WTC11 (cell line): ENCODE data around the gene UGT1A4. TPM values are rescaled to one million over a fixed set of nuclear protein-coding genes. Genes with fewer than 3 reads are reported as not detected.

ENCODE experiments used
- ATAC-seq: fragments of 200-7000 bp; cut with Tn5 transposase; 2 replicates; pipeline ENCODE4 v1.10.0; 2021; ENCODE audit warnings: mild to moderate bottlenecking, moderate library complexity
- CTCF ChIA-PET: fragments of 300-600 bp; sonication (Branson Sonifier 250); formaldehyde crosslinking; loops from one replicate; lab custom pipeline; 2021; ENCODE audit warnings: antibody characterized with exemption; lab: Charles Lee
- POLR2A ChIA-PET: fragments of 350-600 bp; sonication (Branson Sonifier 250); formaldehyde crosslinking; loops from one replicate; lab custom pipeline; 2021; ENCODE audit warnings: antibody characterized with exemption; lab: Charles Lee
- DNase-seq: peaks from one replicate; pipeline ENCODE4 v3.0.0; 2021; ENCODE audit warnings: low spot score
- H3K27ac Mint-ChIP-seq: 2 replicates; pipeline ENCODE4 v1.8.0; 2021; ENCODE audit warnings: mixed read lengths
- H3K27me3 Mint-ChIP-seq: 2 replicates; pipeline ENCODE4 v1.8.0; 2021; ENCODE audit warnings: low read depth, mild to moderate bottlenecking, moderate library complexity, mixed read lengths
- H3K36me3 Mint-ChIP-seq: 2 replicates; pipeline ENCODE4 v1.8.0; 2021; ENCODE audit warnings: mixed read lengths
- H3K4me1 Mint-ChIP-seq: 2 replicates; pipeline ENCODE4 v1.8.0; 2022; ENCODE audit warnings: mixed read lengths
- H3K4me3 Mint-ChIP-seq: 2 replicates; pipeline ENCODE4 v1.8.0; 2021; ENCODE audit warnings: mild to moderate bottlenecking, moderate library complexity, mixed read lengths
- H3K9me3 Mint-ChIP-seq: 2 replicates; pipeline ENCODE4 v1.8.0; 2021; ENCODE audit warnings: mixed read lengths
- ATF1 ChIP-seq: sonication (generic); formaldehyde crosslinking; IDR thresholded peaks from 2 replicates; pipeline ENCODE4 v1.8.1; 2023; ENCODE audit warnings: mild to moderate bottlenecking, moderate library complexity, missing genetic modification reagents
- ELF4 ChIP-seq: sonication (generic); formaldehyde crosslinking; IDR thresholded peaks from 2 replicates; pipeline ENCODE4 v1.8.1; 2022; ENCODE audit warnings: low read depth, mild to moderate bottlenecking, moderate library complexity, missing genetic modification reagents
- ESRRA ChIP-seq: sonication (generic); formaldehyde crosslinking; IDR thresholded peaks from 2 replicates; pipeline ENCODE4 v1.8.1; 2022; ENCODE audit warnings: mild to moderate bottlenecking, missing genetic modification reagents, borderline replicate concordance
- GABPB1 ChIP-seq: sonication (generic); formaldehyde crosslinking; IDR thresholded peaks from 2 replicates; pipeline ENCODE4 v1.8.1; 2023; ENCODE audit warnings: mild to moderate bottlenecking, missing genetic modification reagents
- JUN ChIP-seq: sonication (generic); formaldehyde crosslinking; IDR thresholded peaks from 2 replicates; pipeline ENCODE4 v1.8.0; 2023; ENCODE audit warnings: mild to moderate bottlenecking, missing genetic modification reagents
- NR3C1 ChIP-seq: sonication (generic); formaldehyde crosslinking; conservative IDR thresholded peaks from 2 replicates; pipeline ENCODE4 v1.8.1; 2023; ENCODE audit warnings: low read depth, mild to moderate bottlenecking, missing genetic modification reagents
- SOX15 ChIP-seq: fragments of 250-450 bp; sonication (Bioruptor Pico); IDR thresholded peaks from 2 replicates; pipeline ENCODE4 v1.9.0; 2021; ENCODE audit warnings: mild to moderate bottlenecking
- TEAD1 ChIP-seq: sonication (generic); formaldehyde crosslinking; IDR thresholded peaks from 2 replicates; pipeline ENCODE4 v1.8.0; 2022; ENCODE audit warnings: mild to moderate bottlenecking, missing genetic modification reagents
- ZBTB21 ChIP-seq: sonication (generic); formaldehyde crosslinking; IDR thresholded peaks from 2 replicates; pipeline ENCODE4 v1.8.1; 2023; ENCODE audit warnings: mild to moderate bottlenecking, missing genetic modification reagents, borderline replicate concordance
- ZNF232 ChIP-seq: sonication (generic); formaldehyde crosslinking; IDR thresholded peaks from 2 replicates; pipeline ENCODE4 v1.8.0; 2022; ENCODE audit warnings: mild to moderate bottlenecking, missing genetic modification reagents
- ZNF263 ChIP-seq: sonication (generic); formaldehyde crosslinking; IDR thresholded peaks from 2 replicates; pipeline ENCODE4 v1.8.1; 2022; ENCODE audit warnings: low read depth, mild to moderate bottlenecking, moderate library complexity, missing genetic modification reagents
- ZNF396 ChIP-seq: fragments of 250-450 bp; sonication (Bioruptor Pico); IDR thresholded peaks from 2 replicates; pipeline ENCODE4 v1.8.0; 2021; ENCODE audit warnings: mild to moderate bottlenecking, moderate library complexity, borderline replicate concordance
- ZNF671 ChIP-seq: fragments of 250-450 bp; sonication (Bioruptor Pico); IDR thresholded peaks from 2 replicates; pipeline ENCODE4 v1.8.0; 2021; ENCODE audit warnings: mild to moderate bottlenecking
- total RNA-seq: library from RNA; stranded (reverse); gene quantifications from 3 replicates; pipeline ENCODE4 v1.2.3, GENCODE V29; 2021
- TF ChIP-seq, protein P1 (sequence below): sonication (generic); formaldehyde crosslinking; IDR thresholded peaks from 2 replicates; pipeline ENCODE4 v1.8.1; 2023; ENCODE audit warnings: mild to moderate bottlenecking, missing genetic modification reagents, borderline replicate concordance
- TF ChIP-seq, protein P2 (sequence below): fragments of 250-450 bp; sonication (Bioruptor Pico); IDR thresholded peaks from 2 replicates; pipeline ENCODE4 v1.9.0; 2021; ENCODE audit warnings: mild to moderate bottlenecking, borderline replicate concordance
- TF ChIP-seq, protein P3 (sequence below): fragments of 250-450 bp; sonication (Bioruptor Pico); conservative IDR thresholded peaks from 2 replicates; pipeline ENCODE4 v1.9.0; 2021; ENCODE audit warnings: mild to moderate bottlenecking
- TF ChIP-seq, protein P4 (sequence below): sonication (generic); formaldehyde crosslinking; IDR thresholded peaks from 2 replicates; pipeline ENCODE4 v1.8.1; 2023; ENCODE audit warnings: mild to moderate bottlenecking, moderate library complexity, missing genetic modification reagents
- TF ChIP-seq, protein P5 (sequence below): sonication (generic); formaldehyde crosslinking; conservative IDR thresholded peaks from 2 replicates; pipeline ENCODE4 v1.8.1; 2023; ENCODE audit warnings: mild to moderate bottlenecking, low read depth, missing genetic modification reagents, moderate library complexity

The UGT1A4 gene
- total RNA-seq, 1 experiment from 2014 or later, result 0.22 TPM

DNA sequence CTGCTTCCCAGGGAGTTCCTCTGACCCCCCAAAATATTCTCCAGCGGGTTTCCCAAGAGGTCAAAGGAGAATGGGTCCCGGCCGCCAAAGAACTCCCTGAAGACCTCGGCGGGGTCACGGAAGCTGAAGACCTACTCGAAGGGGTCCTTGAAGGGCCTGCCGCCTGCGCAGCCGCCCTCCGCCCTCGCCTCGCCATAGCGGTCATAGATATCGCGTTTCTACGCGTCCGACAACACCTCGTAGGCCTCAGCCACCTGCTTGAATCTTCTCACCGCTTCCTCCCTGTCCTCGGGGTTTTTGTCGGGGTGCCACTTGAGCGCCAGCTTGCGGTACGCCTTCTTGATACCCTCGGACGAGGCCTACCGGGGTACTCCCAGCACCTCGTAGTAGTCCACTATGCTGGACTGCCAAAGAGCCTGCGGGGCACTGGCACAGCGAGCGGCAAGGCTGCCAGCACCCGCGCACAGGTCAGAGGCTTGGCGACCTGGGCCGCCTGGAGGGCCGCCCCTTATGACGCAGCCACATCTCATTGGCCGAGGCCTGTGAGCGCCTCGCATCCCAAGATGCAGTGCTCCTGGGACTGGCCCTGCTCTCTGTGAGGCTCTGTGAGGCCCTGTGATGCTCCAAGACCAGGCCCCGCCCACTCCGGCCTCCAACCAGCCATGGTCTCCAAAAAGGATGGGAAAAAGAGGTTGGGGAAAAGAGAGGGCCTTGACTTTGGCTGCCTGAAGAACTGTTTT is 36.5 kb downstream of the UGT1A4 start (continued):
- TF ChIP-seq, protein P1, sequence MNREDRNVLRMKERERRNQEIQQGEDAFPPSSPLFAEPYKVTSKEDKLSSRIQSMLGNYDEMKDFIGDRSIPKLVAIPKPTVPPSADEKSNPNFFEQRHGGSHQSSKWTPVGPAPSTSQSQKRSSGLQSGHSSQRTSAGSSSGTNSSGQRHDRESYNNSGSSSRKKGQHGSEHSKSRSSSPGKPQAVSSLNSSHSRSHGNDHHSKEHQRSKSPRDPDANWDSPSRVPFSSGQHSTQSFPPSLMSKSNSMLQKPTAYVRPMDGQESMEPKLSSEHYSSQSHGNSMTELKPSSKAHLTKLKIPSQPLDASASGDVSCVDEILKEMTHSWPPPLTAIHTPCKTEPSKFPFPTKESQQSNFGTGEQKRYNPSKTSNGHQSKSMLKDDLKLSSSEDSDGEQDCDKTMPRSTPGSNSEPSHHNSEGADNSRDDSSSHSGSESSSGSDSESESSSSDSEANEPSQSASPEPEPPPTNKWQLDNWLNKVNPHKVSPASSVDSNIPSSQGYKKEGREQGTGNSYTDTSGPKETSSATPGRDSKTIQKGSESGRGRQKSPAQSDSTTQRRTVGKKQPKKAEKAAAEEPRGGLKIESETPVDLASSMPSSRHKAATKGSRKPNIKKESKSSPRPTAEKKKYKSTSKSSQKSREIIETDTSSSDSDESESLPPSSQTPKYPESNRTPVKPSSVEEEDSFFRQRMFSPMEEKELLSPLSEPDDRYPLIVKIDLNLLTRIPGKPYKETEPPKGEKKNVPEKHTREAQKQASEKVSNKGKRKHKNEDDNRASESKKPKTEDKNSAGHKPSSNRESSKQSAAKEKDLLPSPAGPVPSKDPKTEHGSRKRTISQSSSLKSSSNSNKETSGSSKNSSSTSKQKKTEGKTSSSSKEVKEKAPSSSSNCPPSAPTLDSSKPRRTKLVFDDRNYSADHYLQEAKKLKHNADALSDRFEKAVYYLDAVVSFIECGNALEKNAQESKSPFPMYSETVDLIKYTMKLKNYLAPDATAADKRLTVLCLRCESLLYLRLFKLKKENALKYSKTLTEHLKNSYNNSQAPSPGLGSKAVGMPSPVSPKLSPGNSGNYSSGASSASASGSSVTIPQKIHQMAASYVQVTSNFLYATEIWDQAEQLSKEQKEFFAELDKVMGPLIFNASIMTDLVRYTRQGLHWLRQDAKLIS, result no peak

DNA sequence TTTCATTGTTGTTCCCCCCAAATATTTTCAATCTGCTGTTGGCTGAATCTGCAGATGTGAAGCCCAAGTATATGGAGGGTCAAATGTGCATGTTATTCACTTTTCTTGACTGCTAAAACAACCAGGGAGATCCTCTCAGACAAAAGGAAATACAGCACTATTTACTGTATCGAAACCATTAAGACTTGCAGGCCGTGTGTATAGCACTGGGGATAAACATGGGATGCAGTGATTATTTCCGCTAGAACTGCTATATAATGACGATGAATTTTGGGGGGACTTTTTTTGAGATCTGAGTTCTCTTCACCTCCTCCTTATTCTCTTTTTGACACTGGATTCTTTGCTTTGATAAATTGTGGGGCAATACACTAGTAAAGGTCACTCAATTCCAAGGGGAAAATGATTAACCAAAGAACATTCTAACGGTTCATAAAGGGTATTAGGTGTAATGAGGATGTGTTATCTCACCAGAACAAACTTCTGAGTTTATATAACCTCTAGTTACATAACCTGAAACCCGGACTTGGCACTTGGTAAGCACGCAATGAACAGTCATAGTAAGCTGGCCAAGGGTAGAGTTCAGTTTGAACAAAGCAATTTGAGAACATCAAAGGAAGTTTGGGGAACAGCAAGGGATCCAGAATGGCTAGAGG is 38.0 kb downstream of the UGT1A4 start:
- H3K9me3 Mint-ChIP-seq, result peaks cover 32% of the 10 kb centered on the region
- no peak for ATAC-seq
- H3K27me3 Mint-ChIP-seq, result peaks cover 9% of the 10 kb centered on the region
- POLR2A ChIA-PET, result no interaction called here
- no peak for DNase-seq
- H3K4me1 Mint-ChIP-seq, result no peaks in the 10 kb centered on the region
- peaks cover 10% of the 10 kb centered on the region for H3K36me3 Mint-ChIP-seq
- TF ChIP-seq SOX15 (CRISPR knock-in tag) (no peak), ZBTB21 (CRISPR knock-in tag) (no peak), ZNF396 (CRISPR knock-in tag) (no peak), GABPB1 (CRISPR knock-in tag) (peak; percentile 73), JUN (CRISPR knock-in tag) (no peak)
- TF ChIP-seq, protein P2, sequence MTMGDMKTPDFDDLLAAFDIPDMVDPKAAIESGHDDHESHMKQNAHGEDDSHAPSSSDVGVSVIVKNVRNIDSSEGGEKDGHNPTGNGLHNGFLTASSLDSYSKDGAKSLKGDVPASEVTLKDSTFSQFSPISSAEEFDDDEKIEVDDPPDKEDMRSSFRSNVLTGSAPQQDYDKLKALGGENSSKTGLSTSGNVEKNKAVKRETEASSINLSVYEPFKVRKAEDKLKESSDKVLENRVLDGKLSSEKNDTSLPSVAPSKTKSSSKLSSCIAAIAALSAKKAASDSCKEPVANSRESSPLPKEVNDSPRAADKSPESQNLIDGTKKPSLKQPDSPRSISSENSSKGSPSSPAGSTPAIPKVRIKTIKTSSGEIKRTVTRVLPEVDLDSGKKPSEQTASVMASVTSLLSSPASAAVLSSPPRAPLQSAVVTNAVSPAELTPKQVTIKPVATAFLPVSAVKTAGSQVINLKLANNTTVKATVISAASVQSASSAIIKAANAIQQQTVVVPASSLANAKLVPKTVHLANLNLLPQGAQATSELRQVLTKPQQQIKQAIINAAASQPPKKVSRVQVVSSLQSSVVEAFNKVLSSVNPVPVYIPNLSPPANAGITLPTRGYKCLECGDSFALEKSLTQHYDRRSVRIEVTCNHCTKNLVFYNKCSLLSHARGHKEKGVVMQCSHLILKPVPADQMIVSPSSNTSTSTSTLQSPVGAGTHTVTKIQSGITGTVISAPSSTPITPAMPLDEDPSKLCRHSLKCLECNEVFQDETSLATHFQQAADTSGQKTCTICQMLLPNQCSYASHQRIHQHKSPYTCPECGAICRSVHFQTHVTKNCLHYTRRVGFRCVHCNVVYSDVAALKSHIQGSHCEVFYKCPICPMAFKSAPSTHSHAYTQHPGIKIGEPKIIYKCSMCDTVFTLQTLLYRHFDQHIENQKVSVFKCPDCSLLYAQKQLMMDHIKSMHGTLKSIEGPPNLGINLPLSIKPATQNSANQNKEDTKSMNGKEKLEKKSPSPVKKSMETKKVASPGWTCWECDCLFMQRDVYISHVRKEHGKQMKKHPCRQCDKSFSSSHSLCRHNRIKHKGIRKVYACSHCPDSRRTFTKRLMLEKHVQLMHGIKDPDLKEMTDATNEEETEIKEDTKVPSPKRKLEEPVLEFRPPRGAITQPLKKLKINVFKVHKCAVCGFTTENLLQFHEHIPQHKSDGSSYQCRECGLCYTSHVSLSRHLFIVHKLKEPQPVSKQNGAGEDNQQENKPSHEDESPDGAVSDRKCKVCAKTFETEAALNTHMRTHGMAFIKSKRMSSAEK (CRISPR knock-in tag), result no peak
- TF ChIP-seq, protein P3, sequence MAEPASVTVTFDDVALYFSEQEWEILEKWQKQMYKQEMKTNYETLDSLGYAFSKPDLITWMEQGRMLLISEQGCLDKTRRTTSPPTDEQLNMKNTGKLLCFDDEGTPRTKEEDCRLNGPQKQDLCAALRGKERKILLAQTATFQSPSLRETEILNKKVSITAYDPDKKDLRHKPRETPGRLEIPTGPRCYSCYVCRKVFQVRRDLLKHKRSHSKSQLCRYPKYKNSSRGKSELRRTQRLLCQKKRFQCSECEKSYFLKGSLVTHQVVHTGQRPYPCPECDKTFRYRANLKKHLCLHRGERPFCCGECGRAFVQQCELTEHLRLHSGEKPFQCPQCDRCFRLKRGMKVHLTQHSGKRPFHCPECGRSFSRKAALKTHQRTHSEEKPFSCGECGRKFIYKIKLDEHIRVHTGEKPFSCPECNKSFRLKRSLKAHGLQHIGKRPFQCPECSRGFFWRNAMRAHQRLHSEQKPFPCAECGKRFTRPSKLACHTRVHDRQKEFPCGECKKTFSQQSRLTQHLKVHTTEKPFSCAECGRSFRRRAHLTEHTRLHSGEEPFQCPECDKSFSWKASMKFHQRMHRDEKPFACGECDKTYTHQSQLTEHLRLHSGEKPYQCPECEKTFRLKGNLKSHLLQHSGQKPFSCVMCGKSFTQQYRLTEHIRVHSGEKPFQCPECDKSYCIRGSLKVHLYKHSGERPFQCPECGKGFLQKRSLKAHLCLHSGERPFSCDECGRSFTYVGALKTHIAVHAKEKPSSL, result no peak
- TF ChIP-seq, protein P4, sequence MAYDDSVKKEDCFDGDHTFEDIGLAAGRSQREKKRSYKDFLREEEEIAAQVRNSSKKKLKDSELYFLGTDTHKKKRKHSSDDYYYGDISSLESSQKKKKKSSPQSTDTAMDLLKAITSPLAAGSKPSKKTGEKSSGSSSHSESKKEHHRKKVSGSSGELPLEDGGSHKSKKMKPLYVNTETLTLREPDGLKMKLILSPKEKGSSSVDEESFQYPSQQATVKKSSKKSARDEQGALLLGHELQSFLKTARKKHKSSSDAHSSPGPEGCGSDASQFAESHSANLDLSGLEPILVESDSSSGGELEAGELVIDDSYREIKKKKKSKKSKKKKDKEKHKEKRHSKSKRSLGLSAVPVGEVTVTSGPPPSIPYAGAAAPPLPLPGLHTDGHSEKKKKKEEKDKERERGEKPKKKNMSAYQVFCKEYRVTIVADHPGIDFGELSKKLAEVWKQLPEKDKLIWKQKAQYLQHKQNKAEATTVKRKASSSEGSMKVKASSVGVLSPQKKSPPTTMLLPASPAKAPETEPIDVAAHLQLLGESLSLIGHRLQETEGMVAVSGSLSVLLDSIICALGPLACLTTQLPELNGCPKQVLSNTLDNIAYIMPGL, result no peak
- H3K4me3 Mint-ChIP-seq, result no peak overlapping the region
- no peak overlapping the region for H3K27ac Mint-ChIP-seq
- CTCF ChIA-PET, result no interaction called here

DNA sequence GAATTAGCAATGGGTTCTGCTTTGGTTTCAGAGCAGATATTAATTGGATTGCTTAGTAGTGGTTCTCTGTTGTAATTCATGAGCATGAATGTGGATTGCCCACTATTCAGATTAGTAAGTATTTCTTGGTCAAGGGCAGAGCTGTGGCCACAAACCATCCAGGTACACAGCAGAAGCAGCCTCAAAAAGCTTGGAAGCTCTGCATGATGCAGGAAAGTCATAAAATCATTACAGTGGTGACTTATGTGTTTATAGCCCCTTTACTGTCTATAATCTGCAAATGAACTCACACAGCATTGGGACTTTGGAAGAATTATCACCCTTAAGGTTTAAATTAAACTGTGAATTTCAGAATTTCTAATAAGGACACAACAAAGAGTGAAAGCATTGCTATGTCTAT is 39.6 kb downstream of the UGT1A4 start:
- POLR2A ChIA-PET, result no interaction called here
- CTCF ChIA-PET, result no interaction called here
- TF ChIP-seq NR3C1 (CRISPR knock-in tag) (no peak), ZNF671 (CRISPR knock-in tag) (no peak), ZNF232 (no peak), ZNF263 (CRISPR knock-in tag) (no peak), ESRRA (CRISPR knock-in tag) (no peak), ELF4 (CRISPR knock-in tag) (no peak), TEAD1 (no peak), ATF1 (no peak)
- TF ChIP-seq, protein P5, sequence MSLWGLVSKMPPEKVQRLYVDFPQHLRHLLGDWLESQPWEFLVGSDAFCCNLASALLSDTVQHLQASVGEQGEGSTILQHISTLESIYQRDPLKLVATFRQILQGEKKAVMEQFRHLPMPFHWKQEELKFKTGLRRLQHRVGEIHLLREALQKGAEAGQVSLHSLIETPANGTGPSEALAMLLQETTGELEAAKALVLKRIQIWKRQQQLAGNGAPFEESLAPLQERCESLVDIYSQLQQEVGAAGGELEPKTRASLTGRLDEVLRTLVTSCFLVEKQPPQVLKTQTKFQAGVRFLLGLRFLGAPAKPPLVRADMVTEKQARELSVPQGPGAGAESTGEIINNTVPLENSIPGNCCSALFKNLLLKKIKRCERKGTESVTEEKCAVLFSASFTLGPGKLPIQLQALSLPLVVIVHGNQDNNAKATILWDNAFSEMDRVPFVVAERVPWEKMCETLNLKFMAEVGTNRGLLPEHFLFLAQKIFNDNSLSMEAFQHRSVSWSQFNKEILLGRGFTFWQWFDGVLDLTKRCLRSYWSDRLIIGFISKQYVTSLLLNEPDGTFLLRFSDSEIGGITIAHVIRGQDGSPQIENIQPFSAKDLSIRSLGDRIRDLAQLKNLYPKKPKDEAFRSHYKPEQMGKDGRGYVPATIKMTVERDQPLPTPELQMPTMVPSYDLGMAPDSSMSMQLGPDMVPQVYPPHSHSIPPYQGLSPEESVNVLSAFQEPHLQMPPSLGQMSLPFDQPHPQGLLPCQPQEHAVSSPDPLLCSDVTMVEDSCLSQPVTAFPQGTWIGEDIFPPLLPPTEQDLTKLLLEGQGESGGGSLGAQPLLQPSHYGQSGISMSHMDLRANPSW (CRISPR knock-in tag), result no peak

More for the DNA sequence above, 39.6 kb downstream of the UGT1A4 start:
- H3K4me3 Mint-ChIP-seq, result no peak overlapping the region
- H3K4me1 Mint-ChIP-seq, result no peaks in the 10 kb centered on the region
- H3K27ac Mint-ChIP-seq, result no peak overlapping the region
- H3K27me3 Mint-ChIP-seq, result peaks cover 2% of the 10 kb centered on the region
- H3K9me3 Mint-ChIP-seq, result peaks cover 18% of the 10 kb centered on the region
- ATAC-seq (no peak), DNase-seq (no peak)
- H3K36me3 Mint-ChIP-seq, result no peaks in the 10 kb centered on the region
